ENCODE results near the gene KNOP1.
A peak's percentile ranks its signal among the peaks of the same experiment; 100 is the strongest.
"Not testable (repeated sequence)": the region's sequence is repeated elsewhere in the genome, so short reads cannot be mapped to it uniquely, and the experiment has no call there.

KNOP1 gene

DNA sequence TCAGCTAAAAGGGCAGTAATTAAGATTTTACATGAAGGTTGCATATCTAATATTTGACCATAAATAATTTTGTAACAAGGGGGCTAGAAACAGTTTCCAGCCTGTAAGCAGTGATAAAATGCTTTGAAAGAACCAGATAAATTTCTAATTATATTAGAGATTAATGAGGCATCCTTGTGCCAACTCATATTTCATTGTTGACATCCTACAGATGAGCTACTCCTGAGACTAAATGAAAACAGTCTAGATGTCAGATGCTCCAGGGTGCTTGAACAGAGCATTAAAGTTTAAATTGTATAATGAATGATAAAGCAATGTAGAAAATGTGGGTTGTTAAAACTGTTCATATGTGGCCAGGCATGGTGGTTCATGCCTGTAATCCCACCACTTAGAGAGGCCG is 23.3 kb upstream of the KNOP1 start:
- DNase-seq = no peak

DNA sequence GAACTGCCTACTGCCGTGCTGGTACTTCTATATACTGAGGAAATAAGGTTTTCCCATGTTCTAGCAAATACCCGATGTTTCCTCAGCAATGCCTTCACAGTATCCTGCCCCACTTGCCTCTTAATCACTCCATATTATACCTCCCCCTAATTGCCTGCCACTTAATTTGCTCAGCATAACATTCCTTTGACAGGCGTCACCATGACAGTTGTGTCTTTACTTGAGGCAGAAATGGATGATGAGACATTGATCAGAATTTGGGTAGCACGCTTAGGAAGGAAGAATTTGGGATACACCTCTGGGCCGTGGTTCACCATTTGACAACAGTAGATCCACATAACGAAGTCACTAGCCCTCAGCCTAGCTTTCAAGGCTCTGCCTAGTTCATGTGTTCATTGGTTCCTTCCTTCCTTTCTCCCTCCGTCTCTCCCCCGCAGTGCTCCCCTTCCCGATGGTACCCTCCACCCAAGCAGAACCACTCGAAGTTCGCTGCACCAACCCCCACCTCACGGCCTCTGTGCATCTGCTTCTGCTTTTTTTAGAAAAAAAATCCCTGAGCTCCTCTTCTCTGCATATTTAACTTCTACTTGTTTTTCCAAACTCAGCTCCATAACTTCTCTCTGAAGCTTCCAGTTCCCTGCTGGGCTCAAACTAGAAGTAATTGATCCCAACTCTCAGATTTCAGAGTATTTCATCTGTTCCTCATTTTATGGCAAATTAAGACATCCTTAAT is 19.4 kb upstream of the KNOP1 start:
- DNase-seq = no peak

DNA sequence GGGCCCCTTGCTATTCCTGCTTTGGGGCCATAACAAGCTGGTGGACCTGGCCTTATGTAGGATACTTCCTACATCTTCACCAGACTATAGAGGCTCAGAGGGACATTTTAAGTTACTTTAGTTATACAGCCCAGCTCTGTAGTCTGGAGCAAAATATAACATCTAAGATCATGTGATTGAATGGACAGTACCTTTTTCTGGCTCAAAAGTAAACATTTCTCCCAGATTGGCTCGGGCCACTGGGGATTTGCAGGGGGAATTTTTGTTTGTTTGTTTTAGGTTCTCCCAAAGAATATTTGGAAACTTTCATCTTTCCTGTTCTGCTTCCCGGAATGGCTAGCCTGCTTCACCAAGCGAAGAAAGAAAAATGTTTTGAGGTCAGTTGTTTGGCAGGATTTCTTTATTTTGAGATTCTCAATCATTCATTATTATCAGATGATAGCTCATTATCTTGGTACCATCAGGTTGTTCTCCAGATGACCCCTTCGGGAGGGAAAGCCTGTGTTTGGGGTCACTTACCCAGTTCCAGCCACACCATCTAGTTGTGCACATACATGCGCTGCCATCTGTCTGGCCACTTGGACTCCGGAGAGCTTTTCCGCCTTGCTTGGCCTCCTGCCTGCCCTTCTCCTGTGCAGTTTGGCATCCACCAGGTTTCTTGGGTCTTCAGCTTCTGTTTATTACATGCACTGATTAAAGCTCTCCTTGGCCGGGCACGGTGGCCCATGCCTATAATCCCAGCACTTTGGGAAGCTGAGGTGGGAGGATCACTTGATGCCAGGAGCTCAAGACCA is 17.2 kb upstream of the KNOP1 start:
- no peak for DNase-seq

DNA sequence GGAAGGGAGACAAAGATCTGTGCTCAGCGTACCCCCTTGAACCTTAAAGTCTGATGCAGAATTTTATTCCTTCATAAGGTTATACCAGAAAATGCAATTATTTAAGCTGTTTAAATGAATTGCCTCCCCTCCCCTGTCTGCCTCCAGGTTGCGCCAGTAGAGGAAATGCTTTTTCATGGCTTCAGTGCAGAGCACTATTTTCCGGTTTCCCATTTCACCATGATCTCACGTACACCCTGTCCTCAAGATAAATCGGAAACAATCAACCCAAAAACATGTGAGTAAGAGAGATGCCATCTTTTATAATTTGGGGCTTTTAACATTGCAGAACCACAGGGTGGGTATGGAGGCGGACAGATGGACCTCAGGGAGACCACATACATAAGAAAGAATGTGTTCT is 15.5 kb upstream of the KNOP1 start:
- no peak for DNase-seq

DNA sequence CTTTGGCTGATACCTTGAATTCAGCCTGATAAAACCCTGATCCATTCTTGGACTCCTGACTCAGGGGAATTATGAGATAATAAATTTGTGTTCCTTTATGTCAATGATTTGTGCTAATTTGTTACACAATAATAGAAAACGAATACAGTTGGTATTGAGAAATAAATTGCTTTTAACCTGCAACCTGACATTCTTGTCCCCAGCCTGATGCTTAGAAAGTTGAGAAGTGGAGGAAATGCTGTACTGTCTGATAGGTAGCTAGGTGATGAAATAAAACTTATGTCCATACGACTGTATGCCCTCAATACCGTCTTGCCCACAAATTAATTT is 10.6 kb upstream of the KNOP1 start:
- no peak for DNase-seq

DNA sequence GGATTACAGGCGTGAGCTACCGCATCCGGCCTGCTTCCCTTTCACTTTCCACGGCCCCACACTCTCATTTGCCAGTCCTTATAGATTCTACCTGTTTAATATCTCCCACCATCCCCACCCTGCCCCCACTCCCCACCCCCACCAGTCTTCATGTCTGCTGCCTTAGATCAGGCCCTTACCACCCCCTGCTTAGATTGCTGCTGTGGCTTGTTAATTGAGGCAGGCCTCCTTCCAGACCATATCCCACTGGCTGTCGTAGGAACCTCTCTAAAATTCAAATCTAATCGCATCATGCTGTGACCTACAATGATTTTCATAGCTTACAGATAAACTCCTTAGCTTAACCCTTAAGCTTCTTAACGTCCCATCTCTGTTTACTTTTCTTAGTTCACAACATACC is 5.0 kb upstream of the KNOP1 start:
- DNase-seq = no peak

DNA sequence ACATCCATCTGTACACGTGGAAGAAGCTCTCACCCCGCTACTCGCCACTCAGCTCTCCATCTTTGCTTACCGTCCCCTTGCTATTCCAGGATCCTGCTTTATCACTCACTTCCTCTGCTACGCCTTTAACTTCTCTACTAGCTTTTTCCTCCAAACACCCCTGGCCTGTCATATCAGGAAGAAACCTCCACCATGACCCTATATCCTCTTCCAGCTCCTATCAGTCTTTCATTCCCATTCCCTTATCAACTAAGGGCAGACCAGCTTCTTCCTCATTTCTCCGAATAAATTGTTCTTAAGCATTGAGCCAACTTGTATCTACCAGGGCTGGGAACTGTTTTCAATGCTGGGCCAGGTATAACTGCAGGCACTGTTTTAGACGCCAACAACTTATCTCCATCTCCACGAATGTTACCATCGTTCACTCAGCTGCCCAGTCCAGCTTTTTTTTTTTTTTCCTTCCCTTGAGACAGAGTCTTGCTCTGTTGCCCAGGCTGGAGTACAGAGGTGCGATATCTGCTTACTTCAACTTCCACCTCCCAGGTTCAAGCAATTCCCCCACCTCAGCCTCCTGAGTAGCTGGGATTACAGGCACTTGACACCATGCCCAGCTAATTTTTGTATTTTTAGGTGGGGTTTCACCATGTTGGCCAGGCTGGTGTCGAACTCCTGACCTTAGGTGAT is 4.4 kb upstream of the KNOP1 start:
- no peak for DNase-seq

DNA sequence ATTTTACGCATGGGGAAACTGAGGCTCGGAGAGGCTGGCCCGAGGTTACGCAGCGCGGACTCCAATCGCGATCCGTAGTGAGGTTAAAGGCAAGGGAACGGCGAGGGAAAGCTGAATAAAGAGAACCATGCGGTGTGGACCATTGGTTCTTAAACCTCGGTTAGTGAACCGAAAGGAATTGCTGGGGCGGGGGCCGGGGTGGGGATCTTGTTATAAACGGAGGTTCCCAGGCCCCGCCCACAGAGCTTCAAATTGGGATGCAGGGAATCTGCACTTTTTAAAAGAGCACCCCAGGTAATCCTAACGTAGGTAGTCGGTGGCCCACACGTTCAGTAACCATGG is 568 bp upstream of the KNOP1 start:
- DNase-seq = peak; percentile 38

DNA sequence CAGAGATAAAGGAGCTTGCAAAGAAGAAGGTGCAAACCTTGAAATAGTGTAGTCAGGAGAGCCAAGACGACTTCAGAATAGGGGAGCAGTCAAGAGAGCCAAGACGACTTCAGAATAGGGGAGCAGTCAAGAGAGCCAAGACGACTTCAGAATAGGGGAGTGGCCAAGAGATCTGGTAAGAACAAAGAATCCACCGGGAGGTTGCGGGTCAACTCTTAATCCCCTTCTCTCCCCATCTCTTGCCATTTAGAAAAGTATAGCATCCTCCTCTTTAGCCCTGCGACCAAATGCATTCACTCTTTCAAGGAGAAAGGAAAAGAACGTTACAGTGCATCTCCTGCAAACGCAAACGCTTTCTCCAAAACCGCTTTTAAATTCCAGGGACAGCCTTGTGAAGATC is 713 bp downstream of the KNOP1 start:
- DNase-seq = no peak

DNA sequence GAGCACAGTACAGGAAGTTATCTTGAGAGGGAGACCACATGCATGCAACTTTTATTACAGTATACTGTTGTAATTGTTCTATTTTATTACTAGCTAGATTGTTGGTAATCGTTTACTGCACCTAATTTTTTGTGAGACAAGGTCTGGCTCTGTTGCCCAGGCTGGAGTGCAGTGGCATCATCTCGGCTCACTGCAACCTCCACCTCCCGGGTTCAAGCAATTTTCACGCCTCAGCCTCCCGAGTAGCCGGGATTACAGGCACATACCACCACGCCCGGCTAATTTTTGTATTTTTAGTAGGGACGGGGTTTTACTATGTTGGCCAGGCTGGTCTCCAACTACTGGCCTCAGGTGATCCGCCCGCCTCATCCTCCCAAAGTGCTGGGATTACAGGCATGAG is 1.3 kb downstream of the KNOP1 start:
- DNase-seq = not testable (repeated sequence)

DNA sequence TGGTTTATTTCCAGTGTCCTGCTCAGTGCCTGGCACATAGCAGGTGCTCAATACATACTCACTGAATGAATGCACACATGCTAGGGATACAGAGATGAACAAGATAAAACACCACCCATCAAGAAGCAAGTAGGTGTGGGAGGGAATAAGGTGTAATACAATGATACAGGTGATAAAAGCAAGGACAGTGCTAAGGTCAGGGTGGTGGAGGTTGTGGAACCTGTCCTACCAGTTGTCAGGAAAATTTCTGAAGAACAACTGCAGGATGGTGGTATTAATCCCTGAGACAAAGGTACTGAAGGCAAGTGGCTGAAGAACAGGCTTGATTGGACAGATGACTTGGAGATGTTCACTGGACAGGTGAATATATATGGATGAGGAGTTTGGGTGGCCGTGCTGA is 1.8 kb downstream of the KNOP1 start:
- no peak for DNase-seq

DNA sequence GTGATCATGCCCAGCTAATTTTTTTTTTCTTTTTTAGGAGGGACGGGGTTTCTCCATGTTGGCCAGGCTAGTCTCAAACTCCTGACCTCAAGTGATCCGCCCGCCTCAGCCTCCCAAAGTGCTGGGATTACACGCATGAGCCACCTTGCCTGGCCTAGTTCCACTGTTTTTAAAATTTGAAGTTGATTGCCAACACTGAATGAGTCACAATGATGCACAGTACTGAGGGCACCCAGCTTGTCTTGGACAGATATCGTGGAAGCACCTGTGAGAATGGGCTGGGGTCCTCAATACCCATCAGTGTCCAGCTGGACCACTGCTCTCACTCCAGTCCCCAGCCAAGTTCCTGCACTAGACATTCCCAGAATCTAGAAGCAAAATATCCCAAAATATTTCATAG is 2.5 kb downstream of the KNOP1 start:
- no peak for DNase-seq

DNA sequence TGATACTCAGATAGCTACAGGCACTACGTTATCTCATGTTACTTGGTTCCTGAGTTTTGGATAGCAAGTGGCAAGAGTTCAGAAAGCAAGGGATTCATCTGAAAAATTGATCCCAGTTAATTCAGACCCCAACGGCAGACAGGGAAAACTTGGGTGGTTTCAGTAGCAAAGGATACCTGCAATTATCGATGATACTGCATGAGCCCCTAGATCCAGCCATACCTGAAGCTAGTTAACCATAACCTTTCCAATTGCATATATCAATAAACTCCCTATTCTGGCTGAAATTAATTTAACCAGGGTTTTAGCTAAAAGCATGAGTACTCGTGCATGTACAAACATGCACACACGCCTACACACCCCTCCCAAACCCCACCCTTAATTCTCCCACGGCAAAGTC is 4.3 kb downstream of the KNOP1 start:
- no peak for DNase-seq

DNA sequence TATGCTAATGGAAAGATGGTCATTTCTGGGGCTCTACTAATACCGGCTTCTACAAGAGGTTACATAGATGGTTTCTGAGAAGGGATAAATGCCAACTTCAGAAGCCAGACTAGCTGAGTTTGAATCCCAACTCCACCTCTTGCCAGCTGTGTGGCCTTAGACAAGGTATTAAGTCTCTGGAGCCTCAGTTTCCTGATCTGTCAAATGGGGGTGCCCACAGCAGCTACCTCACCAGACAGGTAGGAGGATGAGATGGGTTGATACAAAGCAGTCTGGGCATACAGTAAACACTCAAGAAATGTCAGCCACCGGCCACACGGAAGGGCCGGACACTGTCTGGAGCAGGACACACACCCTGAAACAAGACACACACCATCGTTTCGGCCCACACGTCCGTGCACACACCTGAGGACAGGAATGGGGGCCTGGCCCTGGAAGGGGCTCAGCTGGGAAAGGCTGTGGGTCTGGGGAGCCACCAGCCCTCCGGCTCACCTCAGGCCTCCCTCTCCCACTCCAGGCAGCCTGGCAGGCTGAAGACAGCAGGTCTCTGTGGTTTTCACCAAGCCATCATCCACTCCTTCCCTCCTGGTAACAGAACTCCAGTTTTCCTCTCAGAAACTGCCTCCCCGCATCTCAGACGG is 5.5 kb downstream of the KNOP1 start:
- no peak for DNase-seq

DNA sequence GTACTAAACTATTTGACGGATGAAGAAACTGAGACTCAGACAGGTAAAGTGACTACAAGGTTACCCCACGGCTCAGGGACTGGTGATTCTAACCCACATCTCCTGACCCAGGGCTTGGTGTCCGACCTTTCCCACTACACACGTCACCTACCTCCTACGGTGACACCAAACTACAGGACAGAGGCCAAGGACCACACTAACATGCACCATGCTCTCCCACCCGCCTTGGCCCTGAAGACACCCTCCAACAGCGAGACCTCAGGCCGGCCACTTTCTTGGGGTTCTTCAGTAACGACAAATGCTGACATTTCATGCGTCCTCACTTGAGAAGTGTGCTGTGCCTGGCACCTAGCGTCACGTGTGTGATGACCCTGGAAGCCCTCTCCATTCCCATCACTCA is 6.4 kb downstream of the KNOP1 start:
- DNase-seq = no peak

DNA sequence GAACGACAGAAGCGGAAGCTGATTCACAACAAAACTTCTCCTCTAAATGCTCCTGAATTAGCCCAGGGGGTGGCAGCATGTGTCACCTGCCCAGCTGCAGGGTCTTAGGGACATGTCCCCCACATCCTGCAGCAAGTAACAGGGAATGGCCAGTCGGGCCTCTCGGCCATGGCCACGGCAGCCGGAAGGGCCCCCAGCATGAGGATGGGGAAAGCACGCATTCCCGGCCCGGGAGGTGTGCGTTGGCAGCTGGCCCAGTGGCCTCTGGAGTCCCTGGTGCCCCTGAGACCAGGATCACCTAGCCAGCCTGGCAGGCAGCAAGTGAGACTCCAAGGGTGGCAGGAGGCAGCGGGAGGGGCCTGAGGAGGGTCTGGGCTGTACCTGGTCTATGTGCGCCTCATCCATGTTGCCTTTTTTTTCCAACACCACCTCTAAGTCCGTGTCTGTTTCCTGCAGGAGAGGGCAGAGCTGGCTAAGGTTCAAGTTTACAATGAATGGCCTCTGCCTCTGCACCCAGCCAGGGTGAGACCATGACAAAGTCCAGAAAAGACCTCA is 7.0 kb downstream of the KNOP1 start:
- DNase-seq = no peak

DNA sequence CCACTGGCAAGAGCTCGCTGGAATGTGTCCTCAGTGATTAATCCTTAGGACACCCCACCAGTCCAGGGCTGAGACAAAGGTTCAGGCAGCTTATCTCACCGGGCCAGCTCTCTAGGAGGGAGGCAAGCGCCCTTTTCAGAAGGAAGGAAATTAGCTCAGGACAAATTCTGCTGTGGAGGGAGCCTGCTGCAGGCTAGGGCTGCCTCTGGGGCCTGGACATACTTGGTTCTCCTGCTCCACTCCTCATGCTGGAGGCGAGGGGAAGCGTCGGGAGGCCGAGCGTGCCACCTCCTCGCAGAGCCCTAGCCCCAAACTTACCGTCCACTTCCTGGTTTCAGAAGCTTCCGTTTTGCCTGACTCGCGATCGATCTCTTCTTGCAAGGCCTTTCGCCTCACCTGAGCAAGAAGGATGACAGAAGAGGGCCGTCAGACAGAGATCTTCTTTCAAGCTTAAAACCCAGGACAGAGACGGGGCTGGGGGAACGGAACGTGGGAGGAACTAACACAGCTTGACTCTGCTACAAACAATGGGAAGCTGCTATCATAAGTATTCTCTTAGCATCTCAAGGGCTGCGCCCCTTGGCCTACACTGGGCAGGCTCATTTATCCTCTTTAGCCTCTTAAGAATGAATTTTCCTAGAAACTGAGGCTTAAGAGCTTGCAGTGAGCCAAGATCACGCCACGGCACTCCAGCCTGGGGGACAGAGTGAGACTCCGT is 7.7 kb downstream of the KNOP1 start:
- no peak for DNase-seq

DNA sequence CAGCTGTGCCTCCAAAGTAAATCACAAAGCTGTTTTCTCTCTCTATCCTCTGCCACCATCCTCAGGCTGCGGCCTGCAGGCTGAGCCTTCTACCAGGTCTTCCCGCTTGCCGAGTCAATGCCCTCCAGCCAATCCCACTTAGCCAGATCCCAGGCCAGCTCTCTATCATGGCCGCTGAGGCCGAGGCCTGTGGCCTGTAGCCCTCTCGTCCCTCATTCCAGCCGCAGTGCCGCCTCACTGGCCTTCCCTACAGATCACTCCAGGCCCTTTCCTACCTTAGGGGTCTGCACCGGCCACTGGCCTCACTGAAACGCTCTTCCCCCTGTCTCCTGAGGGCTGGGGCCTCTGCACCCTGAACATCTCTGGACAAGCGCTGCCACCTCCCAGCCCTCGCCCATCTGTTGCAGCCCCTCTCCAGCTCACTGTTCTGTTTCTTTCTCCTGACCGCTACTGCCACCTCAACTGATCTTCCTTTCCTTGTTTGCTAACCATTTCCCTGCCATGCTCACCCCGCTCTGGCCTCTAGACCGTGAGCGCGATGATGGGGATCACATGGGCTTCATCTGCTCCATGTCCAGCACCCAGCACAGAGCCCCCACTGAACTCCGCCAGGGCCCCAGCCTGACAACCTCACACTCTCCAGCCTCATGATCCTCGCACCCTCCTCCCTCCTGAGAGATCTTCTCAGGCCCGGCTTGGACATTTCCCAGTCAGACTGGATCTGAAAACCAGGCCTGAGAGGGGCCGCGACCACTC is 8.5 kb downstream of the KNOP1 start:
- no peak for DNase-seq

DNA sequence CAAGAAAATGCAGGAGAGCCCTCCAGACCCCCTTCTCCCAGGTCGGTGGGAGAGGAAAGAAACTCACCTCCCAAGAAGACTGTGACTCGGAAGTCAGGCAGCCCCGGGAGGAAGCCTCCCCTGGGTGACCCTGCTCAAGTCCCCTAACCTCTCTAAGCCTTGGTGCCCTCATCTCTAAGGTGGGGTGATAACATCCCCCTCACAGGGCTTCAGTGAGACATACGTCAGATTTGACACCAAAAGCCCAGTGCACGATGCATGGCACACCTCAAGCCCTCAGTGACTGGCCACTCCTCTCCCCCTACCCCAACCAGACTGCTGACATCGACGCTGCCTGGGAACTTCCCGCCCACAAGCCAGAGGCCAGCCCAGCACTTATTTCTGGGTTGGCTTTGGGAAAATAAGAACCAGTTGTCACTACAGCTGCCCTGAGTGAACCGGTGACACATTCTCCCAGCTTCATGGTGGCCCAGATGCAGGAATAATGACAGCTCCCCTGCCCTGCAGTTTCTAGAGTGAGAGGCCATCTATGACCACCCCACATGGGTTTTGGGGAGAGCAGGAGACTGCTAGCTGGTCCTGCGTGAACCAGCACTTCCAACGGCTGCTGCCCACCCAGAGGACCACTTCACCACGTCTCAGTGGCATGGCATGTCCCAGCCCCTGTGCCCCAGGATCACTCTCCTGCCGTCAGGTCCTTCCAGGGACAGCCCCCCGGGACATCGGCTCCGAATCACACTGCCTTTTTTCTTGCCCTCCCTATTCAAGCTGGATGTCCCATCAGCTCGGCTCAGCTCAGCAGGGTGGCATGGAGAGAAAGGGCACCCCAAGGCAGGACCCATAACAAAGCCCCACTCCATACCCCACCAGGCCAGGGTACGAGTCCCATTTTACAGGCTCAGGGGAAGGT is 9.5 kb downstream of the KNOP1 start:
- DNase-seq = no peak

DNA sequence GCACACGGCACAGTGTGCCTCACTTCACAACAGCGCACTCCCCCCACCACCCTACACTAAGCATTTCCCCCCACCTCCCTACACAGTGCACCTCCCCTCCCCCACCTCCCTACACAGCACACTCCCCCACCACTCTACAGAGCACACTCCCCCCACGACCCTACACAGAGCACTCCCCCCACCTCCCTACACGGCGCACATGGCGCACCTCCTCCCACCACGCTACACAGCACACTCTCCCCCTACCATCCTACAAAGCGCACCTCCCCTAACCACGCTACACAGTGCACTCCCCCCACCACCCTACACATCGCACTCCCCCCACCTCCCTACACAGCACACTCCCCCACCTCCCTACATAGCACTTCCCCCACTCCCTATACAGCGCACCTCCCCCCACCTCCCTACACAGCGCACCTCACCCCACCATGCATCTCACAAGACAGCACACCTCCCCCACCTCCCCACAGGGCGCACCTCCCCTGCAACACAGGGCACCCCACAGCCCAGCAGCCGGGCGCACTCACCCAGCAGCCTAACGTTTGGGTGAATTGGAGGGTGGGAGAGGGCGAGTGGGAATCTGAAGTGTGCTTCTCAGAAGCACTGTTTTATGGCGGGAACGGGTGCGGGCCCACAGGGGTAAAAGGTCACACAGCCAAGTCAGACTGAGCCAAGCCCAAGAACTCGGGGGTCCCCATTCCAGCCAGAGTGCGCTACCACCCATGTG is 10.3 kb downstream of the KNOP1 start:
- DNase-seq = no peak

All from NCI-H1092 treated with DMSO at 0.1 percent for 48 hours (cell line).